GM21576 (cell line): Measurements from ENCODE around the gene TTC33.

Source experiments
- ATAC-seq: cut with Tn5 transposase; IDR thresholded peaks from one replicate; pipeline ENCODE4 v1.9.1; 2021; ENCODE audit warnings: mild to moderate bottlenecking, moderate library complexity; ENCODE audit not compliant: unreplicated experiment

Gene TTC33

DNA sequence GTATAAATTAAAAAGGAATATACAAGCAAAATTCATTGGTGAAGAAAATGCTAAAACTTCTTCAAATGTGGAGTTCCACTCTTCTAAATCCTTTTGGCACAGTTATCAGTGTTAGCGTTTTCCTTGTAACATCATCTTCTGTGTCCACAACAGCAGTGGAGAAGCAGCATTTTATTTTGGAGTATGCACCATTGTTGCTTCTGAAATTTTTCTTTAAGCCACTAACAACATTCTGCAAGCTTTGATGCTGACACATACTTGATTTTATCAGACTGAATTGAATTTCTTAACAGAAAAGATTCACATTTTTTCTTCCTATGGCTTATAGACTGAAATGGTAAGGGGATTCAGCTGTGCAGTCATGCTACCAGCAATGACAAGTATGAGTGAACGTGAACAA is 136.8 kb downstream of the TTC33 start:
- ATAC-seq = no peak

- peak; percentile 55 for ATAC-seq
These were observed 139.0 kb downstream of the TTC33 start for GRCh38 chr5:40616781-40617180.

- ATAC-seq = no peak
These were observed 140.1 kb downstream of the TTC33 start for GRCh38 chr5:40615586-40616170.

DNA sequence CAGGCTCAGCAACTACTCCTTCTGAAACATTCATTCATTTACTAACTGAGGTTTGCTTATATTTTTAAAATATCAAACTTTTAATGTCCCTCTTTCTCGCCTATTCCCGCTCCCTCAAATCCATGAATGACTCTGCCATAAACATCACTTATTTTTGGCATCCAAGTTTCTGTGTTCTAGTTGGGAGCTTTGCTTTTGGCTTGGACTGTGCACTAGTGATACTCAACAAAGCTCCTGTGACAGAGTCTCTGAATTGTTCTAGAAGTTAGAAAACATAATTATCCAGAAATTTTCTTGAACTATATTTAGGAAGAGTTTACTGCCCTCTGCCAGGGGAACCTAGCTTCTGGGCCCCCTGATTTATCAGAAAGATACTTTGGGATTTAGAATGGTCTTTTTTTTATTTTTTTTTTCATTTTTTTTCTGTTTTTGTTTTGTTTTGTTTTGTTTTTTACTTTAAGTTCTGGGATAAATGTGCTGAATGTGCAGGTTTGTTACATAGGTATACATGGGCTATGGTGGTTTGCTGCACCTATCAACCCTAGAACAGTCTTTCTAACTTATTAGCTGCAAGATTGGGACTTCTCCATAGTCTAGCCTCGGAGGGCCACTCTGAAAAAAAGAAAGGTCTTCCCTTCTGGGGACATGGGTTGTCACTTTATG is 140.7 kb downstream of the TTC33 start:
- no peak for ATAC-seq

DNA sequence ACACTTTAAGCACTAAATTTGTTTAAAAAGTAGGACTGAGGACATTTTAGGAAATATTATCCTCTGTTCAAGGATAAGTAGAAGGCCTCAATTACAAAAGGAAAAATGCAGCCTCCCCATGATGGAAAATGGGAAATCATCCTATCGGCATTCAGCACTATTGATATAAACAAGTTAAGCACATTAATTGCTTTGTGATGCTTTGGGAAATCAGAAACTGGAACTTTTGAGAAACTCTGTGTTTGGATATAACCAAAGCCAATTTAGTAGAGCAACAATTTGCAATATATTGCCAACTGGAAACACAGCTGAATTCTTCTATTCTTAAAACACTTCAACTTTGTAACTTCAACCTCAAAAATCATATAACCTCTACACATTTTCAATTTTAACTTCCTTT is 141.3 kb downstream of the TTC33 start:
- no peak for ATAC-seq

GRCh38 chr5:40607202-40607601 is 148.6 kb downstream of the TTC33 start:
- ATAC-seq = no peak

- no peak for ATAC-seq
These were observed 149.5 kb downstream of the TTC33 start for GRCh38 chr5:40606077-40606765.

DNA sequence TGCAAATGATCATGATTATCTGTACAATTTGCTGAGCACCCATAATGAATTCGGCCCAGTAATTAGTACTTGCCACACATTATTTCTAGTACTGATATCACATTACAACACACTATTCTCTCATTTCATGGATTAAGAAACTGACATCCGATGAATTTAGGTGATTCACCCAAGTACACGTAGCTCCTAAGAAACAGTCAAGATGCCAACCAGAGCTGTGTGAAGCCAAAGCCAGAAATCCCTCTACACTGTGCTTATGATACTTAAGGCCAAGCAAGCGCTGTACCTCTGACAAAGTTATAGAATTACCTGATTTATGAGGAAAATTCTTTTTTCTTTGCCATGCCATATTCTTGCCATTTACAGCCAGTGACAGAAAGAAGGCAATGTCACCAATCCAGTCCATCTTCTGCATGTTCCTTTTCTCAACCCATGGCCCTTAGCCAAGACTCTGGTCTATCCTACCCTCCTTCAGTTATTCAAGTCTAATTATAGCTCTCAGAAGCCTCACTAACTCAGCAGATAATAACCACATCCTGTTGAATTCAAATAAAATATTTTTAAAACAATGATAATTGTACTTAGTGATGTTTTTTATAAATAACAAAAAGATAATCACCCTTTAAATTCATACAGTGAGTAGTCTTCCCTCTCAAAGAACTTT is 150.3 kb downstream of the TTC33 start:
- ATAC-seq = no peak

DNA sequence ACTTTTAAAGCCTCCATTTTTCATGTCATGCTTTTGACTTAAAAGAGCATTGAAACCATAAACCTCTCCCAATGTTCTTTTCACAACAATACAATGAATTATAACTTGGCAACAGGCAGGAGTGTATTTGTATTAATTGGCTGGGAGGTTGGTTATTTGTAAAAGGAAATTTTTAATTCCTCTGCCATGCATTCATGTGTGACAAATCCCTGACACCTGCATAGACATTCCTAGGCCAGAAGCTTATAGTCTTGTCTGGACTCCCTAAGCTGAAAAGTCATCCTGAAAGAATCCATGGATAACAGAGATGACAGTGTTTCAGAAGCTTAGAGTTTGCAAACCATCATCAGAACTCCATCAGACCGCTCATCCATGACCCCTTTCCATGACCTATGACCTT is 152.4 kb downstream of the TTC33 start:
- no peak for ATAC-seq

- ATAC-seq = no peak
These were observed 154.4 kb downstream of the TTC33 start for GRCh38 chr5:40601198-40601868.

- no peak for ATAC-seq
These were observed 155.4 kb downstream of the TTC33 start for GRCh38 chr5:40600383-40600782.

GRCh38 chr5:40599676-40600075 is 156.1 kb downstream of the TTC33 start:
- ATAC-seq = no peak

DNA sequence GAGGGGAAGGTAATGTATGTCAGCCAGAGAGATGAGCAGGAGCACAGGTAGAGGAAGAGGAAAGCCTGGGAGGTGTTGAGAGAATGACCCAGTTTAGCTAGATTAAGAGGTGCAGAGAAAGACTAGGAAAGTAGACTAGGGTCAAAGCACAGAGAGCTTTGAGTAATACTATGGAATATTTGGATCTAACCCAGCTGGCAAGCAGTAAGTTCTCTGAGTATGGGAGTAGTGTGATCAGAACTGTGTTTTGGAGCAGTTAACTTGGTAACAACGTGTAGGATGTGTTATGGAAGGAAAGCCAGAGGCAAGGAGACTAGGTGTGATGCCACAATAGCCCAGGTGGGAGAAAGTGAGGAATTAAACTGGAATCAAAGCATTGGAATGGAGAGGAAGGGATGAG is 160.9 kb downstream of the TTC33 start:
- ATAC-seq = no peak

GRCh38 chr5:40591727-40592396 is 163.9 kb downstream of the TTC33 start:
- ATAC-seq = peak; percentile 98

DNA sequence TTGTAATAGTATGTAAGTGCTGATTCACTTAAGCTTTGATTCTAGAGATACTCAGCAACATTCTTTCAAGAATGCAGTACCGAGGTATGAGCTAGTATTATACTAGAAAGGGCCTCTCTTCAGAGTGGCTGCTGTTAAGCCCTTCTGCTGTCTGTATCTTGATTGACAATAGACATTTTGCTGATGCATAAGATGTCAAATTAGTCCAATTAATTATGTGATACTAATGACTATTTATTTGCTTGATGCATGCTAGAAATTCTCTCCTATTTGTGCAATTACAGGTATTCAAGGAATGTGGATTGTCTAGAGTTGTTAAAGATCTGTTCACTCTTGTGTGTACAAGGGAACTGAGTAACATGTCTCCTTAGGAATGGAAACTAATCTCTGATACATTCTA is 168.4 kb downstream of the TTC33 start:
- ATAC-seq = no peak

GRCh38 chr5:40585537-40586267 is 170.1 kb downstream of the TTC33 start:
- no peak for ATAC-seq

GRCh38 chr5:40584054-40584453 is 171.7 kb downstream of the TTC33 start:
- ATAC-seq = no peak

GRCh38 chr5:40578501-40579451 is 177.0 kb downstream of the TTC33 start:
- peak; percentile 95 for ATAC-seq

DNA sequence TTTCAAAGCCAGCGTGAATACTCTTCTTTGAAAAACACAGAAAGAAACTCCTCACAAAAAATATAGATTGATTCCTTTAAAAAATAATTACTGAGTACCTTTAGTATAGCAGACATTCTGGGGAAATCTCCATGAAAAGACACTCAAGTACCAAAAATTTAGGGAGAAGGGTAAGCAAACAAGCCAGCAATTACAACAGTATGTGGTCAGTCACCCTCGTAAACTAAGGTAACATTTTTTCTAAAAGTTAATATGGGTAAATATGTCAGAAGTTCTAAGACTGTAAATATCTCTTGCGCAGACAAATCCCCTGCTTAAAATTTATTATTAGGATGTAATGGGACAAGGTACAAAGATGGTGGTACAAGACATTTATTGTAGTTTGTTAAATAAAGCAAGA is 178.0 kb downstream of the TTC33 start:
- no peak for ATAC-seq
